Measurements from ENCODE around the gene IL19.
"Not testable (repeated sequence)": the region's sequence is repeated elsewhere in the genome, so short reads cannot be mapped to it uniquely, and the experiment has no call there.

The IL19 gene

DNA sequence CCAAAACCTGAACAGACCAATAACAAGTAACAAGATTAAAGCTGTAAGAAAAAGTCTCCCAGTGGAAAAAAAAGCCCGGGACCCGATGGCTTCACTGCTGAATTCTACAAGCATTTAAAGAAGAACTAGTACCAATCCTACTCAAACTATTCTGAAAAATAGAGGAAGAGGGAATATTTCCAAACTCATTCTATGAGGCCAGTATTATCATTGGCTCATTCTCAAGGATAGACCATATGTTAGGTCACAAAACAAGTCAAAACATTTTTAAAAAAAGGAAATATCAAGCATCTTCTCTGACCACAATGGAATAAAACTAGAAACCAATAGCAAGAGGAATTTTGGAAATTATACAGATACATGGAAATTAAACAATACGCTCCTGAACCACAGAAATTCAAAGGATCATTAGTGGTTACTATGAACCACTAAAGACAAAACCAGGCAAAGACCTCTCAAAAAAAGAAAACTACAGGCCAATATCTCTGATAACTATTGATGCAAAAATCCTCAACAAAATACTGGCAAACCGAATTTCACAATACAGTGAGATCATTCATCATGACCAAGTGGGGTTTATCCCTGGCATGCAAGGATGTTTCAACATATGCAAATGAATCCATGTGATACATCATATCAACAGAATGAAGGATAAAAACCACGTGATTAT lies 80.9 kb downstream of the IL19 start:
- TF ChIP-seq ZFP3 (CRISPR knock-in tag; IDR thresholded peaks at IDR 0.05) (no peak), ZNF70 (CRISPR knock-in tag; IDR thresholded peaks at IDR 0.05) (no peak), GLIS3 (CRISPR knock-in tag; IDR thresholded peaks at IDR 0.05) (no peak), TSHZ2 (CRISPR knock-in tag; IDR thresholded peaks at IDR 0.05) (no peak), ZFP30 (CRISPR knock-in tag; IDR thresholded peaks at IDR 0.05) (no peak), TOX (CRISPR knock-in tag; IDR thresholded peaks at IDR 0.05; ENCODE audit: borderline replicate concordance) (no peak), ISL1 (CRISPR knock-in tag; IDR thresholded peaks at IDR 0.05) (no peak)
- TF ChIP-seq, protein P1, sequence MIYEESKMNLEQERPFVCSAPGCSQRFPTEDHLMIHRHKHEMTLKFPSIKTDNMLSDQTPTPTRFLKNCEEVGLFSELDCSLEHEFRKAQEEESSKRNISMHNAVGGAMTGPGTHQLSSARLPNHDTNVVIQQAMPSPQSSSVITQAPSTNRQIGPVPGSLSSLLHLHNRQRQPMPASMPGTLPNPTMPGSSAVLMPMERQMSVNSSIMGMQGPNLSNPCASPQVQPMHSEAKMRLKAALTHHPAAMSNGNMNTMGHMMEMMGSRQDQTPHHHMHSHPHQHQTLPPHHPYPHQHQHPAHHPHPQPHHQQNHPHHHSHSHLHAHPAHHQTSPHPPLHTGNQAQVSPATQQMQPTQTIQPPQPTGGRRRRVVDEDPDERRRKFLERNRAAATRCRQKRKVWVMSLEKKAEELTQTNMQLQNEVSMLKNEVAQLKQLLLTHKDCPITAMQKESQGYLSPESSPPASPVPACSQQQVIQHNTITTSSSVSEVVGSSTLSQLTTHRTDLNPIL (CRISPR knock-in tag; IDR thresholded peaks at IDR 0.05; ENCODE audit: low read depth), result no peak
- ATAC-seq, result no peak

GRCh38 chr1:206852662-206853061 lies 82.1 kb downstream of the IL19 start:
- not testable (repeated sequence) for ATAC-seq

DNA sequence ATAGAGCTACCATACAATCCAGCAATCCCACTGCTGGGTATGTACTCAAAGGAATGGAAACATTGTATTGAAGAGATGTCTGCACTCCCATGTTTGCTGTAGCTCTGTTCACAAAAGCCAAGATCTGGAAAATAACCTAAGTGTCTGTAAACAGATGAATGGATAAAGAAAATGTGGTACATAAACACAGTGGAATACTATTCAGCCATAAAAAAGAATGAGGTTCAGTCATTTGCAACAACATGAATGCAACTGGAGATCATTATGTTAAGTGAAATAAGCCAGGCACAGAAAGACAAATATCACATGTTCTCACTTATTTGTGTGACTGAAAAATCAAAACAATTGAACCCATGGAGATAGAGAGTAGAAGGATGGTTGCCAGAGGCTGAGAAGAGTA lies 83.1 kb downstream of the IL19 start:
- not testable (repeated sequence) for ATAC-seq

GRCh38 chr1:206854401-206855129 lies 84.0 kb downstream of the IL19 start:
- no peak for TF ChIP-seq ISL1 (CRISPR knock-in tag; IDR thresholded peaks at IDR 0.05)
- no peak for ATAC-seq

DNA sequence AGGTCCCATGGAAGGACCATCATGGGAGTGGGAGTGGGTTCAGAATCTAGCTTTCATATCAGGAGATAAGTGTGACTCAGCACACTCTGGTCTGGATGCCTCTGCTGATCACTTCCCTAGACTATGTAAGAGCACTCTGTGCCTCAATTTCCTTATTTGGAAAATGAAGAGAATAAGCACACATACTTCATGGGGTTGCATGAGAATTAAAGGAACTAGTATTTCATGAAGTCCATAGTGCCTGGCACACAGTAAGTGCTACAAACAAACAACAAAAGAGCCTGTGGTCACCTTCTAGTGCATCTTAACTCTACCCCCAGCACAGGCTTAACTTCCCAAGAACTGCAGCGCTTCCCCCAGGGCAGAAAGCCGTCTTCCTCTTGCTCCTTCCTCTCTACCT lies 85.3 kb downstream of the IL19 start:
- TF ChIP-seq ISL1 (CRISPR knock-in tag; IDR thresholded peaks at IDR 0.05) (no peak), ZC3H10 (CRISPR knock-in tag; IDR thresholded peaks at IDR 0.05) (no peak), TOX (CRISPR knock-in tag; IDR thresholded peaks at IDR 0.05; ENCODE audit: borderline replicate concordance) (no peak), PPARA (CRISPR knock-in tag; IDR thresholded peaks at IDR 0.05; ENCODE audit: borderline replicate concordance) (no peak), TSHZ2 (CRISPR knock-in tag; IDR thresholded peaks at IDR 0.05) (no peak), ZFP30 (CRISPR knock-in tag; IDR thresholded peaks at IDR 0.05) (no peak), ZNF565 (CRISPR knock-in tag; conservative IDR thresholded peaks at IDR 0.05; ENCODE audit: low read depth) (no peak), ARNTL (CRISPR knock-in tag; IDR thresholded peaks at IDR 0.05; ENCODE audit: borderline replicate concordance, low read depth) (no peak), CSDC2 (CRISPR knock-in tag; IDR thresholded peaks at IDR 0.05) (no peak), ZNF70 (CRISPR knock-in tag; IDR thresholded peaks at IDR 0.05) (no peak), PATZ1 (CRISPR knock-in tag; IDR thresholded peaks at IDR 0.05; ENCODE audit: borderline replicate concordance) (no peak), OSR1 (CRISPR knock-in tag; IDR thresholded peaks at IDR 0.05) (no peak), TCF4 (CRISPR knock-in tag; IDR thresholded peaks at IDR 0.05; ENCODE audit: borderline replicate concordance) (no peak), ZFP3 (CRISPR knock-in tag; IDR thresholded peaks at IDR 0.05) (no peak), ZNF8 (CRISPR knock-in tag; IDR thresholded peaks at IDR 0.05) (no peak), RARB (CRISPR knock-in tag; IDR thresholded peaks at IDR 0.05) (no peak), BACH2 (CRISPR knock-in tag; IDR thresholded peaks at IDR 0.05; ENCODE audit: borderline replicate concordance) (no peak), ESRRG (CRISPR knock-in tag; IDR thresholded peaks at IDR 0.05) (no peak)
- TF ChIP-seq, protein P1 (CRISPR knock-in tag; IDR thresholded peaks at IDR 0.05; ENCODE audit: low read depth), result no peak
- ATAC-seq, result no peak
